Astrocyte of the spinal cord (primary cell): Measurements from ENCODE around the gene SAMD4A.

ENCODE experiments used
- DNase-seq: peaks from one replicate; pipeline ENCODE4 v3.0.0; 2011; ENCODE audit warnings: low read depth, low spot score
- H3K4me3 ChIP-seq: 2 replicates; pipeline ENCODE4 v1.5.1; 2011; ENCODE audit warnings: low read depth, mild to moderate bottlenecking, low read length, moderate library complexity
- CTCF ChIP-seq: IDR thresholded peaks from 2 replicates; pipeline ENCODE4 v1.5.1; 2012; ENCODE audit warnings: low read depth, mild to moderate bottlenecking, low read length, inconsistent platforms
- in situ Hi-C: cut with HindIII; loops from 2 replicates; pipeline ENCODE4 v1.10.0; 2017; ENCODE audit warnings: low sequenced_read_pairs

The SAMD4A gene

GRCh38 chr14:54691525-54692283 lies 124.8 kb downstream of the SAMD4A start:
- DNase-seq = peak; percentile 74
- no peak overlapping the region for H3K4me3 ChIP-seq
- in situ Hi-C loops = no loop called here
- peak; percentile 97 for TF ChIP-seq CTCF

GRCh38 chr14:54692284-54692772 lies 125.4 kb downstream of the SAMD4A start:
- H3K4me3 ChIP-seq = no peak overlapping the region
- no peak for DNase-seq
- no peak for TF ChIP-seq CTCF
- in situ Hi-C loops = no loop called here

GRCh38 chr14:54693761-54694160 lies 126.8 kb downstream of the SAMD4A start:
- in situ Hi-C loops = no loop called here
- no peak for DNase-seq
- no peak for TF ChIP-seq CTCF
- H3K4me3 ChIP-seq = no peak overlapping the region

- no peak overlapping the region for H3K4me3 ChIP-seq
- in situ Hi-C loops = no loop called here
- no peak for DNase-seq
- no peak for TF ChIP-seq CTCF
These were observed 128.3 kb downstream of the SAMD4A start for GRCh38 chr14:54695196-54695595.

- TF ChIP-seq CTCF = no peak
- DNase-seq = no peak
- in situ Hi-C loops = no loop called here
- H3K4me3 ChIP-seq = no peak overlapping the region
These were observed 130.1 kb downstream of the SAMD4A start for GRCh38 chr14:54697001-54697400.

GRCh38 chr14:54697803-54698202 lies 130.9 kb downstream of the SAMD4A start:
- in situ Hi-C loops = no loop called here
- no peak for TF ChIP-seq CTCF
- no peak overlapping the region for H3K4me3 ChIP-seq
- no peak for DNase-seq
